ENCODE data around the gene ESPN.

The ESPN gene

DNA sequence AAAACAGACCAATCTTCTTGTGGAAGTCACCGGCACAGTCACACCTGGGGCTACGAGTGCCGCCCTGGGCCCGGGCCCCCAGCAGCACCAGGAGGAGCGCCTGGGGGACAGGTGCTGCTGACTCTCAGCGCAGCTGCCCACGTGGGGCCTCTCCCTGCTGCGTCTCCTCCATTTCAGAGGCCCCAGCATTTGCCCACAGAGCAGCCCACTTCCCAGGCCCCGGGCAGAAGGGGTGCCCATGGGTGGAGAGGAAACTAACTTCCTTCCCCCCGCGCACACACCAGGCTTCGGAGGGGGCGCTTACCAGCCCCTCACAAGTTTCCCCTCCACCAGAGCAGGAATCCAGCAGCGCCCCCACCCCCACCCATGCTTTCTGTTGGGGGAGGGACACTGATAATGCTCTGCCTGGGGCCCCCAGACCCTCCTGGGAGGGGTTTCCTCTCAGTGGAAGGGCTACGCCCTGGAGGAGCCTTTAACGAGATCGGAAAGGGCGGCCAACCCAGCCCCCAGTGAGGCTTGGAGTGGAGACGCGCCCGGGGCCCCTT, 41.0 kb downstream of the ESPN start:
- DNase-seq (peak; percentile 55), ATAC-seq (peak; percentile 32)

DNA sequence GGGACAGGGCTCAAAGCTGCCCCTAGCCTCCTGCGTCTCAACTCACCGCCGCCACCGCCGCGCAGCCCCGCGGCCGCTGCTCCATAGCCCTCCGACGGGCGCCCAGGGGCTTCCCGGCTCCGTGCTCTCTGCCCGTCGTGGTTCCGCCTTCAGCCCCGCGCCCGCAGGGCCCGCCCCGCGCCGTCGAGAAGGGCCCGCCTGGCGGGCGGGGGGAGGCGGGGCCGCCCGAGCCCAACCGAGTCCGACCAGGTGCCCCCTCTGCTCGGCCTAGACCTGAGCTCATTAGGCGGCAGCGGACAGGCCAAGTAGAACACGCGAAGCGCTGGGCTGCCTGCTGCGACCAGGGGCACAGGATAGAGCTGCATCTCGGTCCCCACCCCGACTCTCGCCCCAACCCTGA, 41.4 kb downstream of the ESPN start, which contains the start of gene TNFRSF25:
Gene TNFRSF25, minus strand, starts transcription at position 151 of the 400 bp plus-strand sequence. Its CDS starts 66 bp downstream, at position 85.
- DNase-seq = peak; percentile 74
- ATAC-seq = peak; percentile 73

DNA sequence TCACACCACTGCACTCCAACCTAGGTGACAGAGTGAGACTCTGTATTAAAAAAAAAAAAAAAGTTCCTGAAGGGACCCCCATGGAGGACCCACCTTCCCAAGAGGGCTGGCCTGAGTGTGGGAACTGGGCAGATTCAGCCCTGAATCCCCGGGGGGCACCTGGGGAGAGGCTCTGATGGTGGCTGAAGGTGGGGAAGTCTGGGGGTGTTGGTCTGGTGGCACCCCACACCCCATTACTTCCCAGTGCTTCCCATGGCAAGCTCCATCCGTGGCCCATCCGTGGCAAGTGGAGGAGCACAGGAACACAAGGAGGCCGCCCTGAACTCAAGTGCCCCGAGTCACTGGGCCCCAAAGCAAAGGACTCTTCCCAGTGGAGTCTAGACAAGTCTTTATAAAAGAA, 42.2 kb downstream of the ESPN start:
- DNase-seq (no peak), ATAC-seq (no peak)

DNA sequence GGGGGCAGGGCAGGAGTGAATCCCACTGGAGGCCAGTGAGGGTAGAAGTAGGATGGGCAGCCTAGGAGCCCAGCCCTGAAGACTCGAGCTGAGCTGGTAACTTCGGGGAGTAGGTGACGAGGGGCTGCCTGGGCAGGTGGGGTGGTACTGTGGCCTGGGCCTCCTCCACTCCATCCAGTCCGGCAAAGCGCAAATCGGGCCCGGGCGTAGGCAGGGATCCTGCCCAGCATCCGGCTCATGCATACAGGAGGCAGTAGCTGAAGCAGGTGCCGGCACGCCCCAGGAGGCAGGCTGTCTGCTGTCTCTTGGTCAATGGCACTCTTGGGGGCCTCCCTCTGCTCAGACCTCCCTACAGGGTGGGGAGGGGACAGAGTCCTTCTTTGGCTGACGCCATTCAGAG, 42.6 kb downstream of the ESPN start:
- no peak for DNase-seq
- no peak for ATAC-seq

DNA sequence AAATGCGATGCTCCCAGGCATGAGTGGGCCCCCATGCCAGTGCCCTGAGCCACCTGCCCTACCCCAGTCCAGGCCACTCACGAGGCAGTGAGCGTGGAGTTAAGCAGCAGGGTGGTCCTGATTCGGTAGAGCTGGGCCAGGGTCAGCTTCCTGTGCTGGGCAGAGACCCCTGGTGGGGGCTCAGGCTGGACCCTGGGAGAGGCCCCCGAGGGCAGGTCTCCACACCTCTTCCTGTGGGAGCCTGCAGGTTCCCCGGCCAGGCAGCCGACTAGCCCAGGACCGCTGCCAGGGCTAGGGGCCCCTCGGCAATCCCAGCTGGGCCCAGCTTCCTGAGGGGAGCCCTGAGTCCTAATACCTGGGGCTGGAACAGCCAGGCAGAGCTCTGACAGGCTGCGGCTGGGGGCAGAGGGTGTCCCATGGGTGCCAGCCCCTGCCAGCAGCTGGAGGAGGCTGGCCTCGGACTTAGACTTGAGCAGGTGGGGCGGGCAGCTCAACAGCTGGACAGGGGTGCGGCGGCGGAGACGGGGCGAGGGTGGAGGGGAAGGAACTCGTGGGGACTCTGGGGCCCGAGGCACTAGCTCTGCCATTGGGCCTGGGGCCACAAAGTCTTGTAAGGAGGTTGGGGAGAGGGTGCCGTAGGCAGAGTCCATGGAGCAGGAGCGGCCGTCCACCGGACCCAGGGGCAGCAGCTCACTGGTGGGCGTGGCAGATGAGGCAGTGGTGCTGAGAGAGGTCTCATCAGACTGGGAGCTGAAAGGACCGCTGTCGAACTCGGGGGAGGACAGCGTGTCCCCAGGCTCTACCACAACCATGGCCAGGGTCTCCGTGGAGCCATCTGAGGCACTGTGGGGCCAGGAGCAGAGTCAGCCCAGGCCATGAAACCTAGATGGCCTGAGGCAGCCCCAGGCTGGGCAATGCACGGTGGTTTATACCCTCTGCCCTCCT, 43.4 kb downstream of the ESPN start:
- no peak for DNase-seq
- ATAC-seq = no peak

DNA sequence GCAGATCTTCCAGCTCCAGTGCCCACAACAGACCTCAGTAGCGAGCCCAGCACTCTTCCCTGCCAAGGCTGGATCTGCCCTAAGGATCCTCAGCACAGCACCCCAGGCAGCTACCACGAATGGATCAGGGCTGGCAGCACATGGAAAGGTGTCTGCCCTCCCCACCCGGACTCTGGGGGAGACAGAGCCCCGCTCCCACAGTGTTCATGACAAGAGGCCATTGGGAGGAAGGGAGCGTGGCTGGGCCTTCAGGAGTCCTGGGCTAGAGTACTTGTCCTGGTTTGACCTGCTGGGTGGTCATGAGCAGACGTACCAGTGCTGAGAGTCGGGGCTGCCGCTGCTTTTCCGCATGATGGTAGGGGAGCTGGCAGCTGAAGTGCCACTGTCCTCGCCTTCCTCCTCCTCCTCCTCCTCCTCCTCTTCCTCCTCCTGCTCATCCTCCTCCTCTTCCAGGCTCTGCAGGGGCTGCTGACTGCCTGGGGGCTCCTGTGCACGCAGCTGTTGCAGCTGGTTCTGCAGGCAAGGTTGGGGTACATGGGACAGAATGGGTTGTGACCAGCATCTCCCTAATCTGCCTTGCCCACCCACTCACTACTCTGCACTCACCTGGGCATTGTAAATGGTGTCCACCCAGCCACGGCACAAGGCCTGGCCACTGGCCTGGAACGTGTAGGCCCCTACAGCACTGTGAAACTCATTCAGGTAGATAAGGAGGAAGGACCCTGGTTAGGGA, 44.3 kb downstream of the ESPN start:
- ATAC-seq = no peak
- DNase-seq = no peak

DNA sequence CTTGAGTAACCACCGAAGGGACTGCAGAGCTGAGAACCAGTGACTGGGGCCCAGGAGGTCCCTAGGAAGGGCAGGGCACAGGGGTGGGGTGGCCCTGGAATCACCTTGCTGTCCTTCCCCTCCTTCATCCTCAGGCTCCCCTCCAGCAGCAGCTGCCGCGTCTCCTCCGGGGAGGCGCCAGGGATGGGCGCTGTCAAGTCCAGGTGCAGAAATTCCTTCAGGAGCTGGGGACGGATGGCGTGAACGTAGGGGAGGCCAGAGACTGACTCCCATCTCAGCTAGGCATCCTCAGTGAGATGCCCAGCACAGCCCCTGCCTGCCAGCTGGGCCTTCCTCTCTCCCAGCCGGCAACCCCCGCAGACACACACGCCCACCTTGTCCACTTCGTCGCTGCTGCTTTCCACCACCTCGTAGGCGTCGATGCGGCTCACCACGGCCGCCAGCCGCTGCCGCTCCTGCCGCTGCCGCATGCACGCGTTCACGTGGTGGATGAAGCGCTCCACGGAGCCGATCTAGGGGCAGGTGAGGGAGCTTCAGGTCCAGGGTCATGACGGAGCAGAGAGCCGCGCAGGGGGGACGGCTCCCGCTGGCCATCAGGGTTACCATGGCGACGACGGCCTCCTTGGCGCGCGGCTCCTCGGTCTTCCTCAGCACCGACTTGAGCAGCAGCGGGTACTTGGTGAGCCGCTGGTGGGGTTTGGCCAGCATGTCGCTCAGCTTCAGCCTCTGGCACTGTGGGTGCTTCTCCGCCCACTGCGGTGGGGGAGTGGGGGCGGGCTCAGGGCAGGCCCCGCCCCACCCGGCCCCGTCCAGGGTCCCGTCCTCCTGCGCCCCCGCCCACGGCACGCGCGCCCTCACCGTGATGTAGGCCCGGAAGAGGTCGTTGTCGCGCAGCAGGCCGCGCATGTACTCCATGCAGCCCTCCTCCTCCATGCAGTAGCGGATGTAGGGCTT, 45.8 kb downstream of the ESPN start:
- ATAC-seq (no peak), DNase-seq (no peak)

DNA sequence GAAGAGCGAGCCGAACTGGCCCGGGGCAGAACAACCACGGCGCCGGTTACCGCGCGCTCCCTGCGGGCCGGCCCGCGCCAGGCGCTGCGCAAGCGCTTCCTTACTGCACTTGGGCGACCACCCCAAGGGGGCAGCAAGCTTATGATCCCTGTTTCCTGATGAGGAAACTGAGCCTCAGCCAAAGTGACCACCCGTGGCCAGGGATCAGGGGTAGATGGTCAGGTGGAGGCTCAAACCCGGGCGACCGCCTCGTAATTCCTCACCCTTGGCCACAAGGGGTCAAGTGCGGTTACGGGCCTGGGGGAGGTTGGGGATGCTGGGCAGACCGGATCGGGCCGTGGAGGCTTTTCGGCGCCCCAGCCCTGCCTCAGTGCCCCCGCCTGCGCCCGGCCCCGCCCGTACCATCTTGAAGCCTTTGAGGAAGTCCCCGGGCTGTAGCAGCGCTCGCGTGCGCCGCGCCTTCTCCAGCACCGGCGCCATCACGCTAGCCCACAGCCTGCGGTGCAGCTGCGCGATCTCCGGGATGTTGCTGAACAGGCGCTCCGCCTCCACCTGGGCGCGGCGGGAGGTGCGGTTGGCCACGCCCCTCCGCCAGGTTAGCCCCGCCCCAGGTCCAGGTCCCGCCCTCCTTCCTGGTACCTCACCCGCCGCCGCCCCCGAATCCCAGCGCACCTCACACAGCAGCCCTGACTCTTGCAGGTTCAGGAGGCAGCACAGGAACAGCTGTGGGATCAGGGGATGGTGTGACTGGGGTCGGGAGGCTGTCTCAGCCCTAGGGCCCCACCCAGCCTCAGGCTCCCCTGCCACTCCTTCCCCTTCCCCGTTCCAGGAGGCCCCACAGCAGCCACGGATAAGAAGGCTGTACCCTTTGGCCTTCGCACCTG, 46.8 kb downstream of the ESPN start:
- ATAC-seq (no peak), DNase-seq (no peak)

DNA sequence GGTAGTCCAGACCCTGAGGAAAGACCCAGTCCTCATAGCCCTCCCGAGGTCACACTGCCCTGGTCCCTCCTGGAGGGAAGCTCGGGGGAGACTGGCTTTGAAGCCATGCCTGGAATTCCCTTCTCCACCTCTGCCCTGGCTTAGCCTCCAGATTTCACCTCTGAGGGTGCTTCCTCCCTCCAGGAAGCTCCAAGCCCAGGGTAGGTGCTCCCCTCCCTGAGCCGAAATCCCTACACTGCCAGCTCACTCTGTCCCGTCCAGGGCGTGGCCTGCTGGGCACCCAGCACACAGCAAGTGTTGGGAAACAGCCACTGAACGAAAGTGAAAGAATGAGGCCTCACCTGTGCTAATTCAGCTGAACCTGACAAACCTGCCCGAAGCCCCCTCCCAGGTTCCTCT, 47.4 kb downstream of the ESPN start:
- DNase-seq (no peak), ATAC-seq (no peak)

DNA sequence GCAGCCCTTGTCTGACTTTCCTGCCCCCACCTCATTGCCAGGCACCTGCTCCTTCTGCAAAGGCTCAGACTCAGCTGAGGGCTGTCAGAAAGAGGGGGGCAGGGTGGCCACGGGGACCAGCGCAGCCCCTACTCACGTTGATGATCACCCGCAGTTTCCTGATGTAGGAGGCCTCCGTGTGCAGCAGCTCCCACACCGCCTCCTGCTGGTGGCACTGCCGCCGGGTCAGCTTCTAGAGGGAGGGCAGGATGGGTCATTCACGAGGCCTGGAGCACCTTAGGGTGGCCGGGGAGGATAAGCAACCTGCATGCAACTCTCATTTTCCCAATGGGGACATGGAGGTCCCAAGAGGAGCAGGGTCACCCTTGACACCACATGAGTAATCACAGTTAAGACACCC, 47.8 kb downstream of the ESPN start:
- no peak for ATAC-seq
- DNase-seq = peak; percentile 56

DNA sequence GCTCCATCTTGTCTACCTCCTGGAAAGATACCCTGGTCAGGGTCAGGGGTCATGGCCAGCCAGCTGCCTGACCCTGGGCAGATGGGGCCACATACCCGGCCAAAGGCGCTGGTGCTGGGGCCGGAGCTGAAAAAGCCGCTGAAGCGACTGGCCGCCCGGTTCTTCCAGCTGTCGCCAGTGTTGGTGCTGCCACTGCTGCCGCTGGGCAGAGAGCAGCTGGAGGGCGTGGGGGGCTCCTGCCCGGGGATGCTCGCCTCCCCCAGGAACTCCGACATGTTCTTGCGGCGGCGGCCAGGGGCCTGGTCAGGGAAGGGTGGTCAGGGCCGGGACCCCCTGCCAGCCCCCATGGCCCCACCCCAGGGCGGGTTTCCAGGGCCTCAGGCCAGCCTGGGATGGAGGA, 48.6 kb downstream of the ESPN start:
- DNase-seq (no peak), ATAC-seq (no peak)

DNA sequence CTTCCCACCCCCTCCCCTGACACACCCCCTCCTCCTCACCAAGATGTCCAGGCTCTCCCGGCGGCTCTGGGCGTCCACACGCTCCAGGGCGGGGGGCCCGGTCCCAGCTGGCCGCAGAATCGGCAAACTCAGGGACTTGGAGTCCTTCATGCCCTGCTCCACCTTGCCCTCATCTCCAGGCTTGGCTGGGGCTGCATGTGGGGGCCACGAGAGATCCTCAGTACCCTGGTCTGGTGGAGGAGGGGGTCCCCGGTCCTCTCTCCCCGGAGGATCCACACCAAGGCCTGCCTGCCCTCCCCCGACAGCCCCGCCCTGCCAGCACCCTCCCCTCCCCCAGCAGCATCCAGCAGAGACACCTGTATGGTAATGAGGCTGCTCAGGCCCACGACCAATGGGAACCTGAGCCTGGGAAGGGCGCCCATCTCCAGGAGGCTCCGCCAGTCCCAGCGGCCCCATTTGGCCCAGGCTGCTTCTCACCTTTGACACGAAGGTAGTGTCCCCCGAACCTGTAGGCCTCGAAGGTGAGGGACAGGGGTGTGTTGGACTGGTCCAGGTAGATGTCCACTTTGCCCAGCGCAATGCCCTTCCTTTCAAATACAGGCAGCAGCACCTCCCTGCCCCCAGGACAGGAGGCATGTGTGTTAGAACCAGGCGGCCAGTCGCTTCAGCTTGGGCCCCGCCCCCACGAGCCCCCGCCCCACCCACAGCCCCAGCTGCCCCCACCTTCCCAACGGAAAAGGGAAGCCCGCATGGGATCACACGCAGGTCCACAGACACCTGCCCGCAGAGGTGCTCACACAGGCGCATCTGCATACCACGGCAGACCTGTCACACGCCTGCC, 49.6 kb downstream of the ESPN start:
- no peak for ATAC-seq
- DNase-seq = no peak

DNA sequence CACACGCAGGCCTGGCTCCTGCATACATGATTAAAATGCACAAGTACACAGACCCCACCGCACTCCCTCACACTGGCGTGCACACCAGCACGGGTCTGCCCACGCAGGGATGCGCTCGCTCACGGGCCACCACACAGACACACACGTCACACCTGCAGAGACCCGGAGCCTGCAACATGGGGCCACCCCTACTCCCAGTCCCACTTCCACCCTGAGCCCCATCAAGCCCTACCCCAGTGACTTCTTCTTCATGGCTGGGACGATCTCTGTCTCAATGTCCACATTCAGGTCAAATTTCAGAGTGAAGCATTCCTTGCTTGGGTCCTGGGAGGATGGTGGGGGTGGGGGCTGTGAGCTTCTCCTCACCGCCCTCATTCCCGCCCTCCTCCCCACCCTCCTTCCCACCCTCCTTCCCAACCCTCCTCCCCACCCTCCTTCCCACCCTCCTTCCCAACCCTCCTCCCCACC, 50.3 kb downstream of the ESPN start:
- ATAC-seq (no peak), DNase-seq (no peak)

DNA sequence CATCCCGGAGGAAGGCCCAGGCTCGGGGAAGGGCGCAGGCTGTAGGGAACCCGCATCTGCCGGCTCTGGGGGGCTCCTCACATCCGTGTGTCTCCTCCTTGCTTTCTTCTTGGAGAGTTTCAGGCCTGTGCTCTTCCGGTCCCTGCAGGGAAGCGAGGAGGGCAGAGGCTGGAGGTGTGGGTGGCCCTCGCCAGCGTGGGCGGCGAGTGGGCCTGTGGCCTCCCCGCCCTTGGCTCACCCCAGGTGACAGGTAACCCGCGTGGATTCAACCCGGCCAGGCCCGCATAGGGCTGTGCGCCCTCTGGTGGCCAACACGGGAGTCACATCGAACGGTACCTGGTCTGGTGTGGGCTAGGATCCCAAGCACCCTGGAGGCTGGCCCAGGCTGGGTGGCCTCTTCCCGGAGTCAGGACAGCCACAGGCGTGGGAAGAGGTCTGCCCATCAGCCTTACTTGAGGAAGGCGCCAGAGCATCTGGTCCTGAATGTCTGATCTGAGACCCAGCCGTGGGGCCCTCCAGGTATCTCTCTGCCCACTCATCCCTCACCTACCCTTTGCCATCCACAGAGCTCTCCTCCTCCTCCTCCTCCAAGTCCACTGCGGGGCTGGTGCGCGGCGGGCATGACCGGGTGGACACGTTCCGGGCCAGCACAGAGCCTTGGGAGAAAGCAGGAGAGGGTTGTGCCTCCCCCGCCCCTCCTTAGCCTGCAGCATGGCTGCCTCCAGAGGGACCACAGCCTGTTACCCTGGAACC, 51.0 kb downstream of the ESPN start:
- peak; percentile 81 for DNase-seq
- peak; percentile 85 for ATAC-seq

DNA sequence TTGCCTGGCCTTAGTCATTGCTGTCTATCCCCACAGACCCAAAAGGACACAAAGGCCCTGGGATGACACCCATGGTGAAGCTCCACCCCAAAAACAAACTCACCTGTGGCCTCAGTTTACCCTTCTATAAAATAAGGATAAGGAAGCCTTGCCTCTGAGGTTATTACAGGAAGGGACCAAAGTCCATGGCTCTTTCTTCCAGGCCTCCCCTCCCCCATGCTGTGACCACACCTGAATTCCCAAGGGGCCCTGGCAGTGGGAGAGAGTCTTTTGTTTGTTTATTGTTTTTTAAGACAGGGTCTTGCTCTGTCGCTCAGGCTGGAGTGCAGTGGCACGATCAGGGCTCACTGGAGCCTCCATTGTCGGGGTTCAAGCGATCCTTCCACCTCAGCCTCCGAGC, 51.9 kb downstream of the ESPN start:
- ATAC-seq (no peak), DNase-seq (no peak)

DNA sequence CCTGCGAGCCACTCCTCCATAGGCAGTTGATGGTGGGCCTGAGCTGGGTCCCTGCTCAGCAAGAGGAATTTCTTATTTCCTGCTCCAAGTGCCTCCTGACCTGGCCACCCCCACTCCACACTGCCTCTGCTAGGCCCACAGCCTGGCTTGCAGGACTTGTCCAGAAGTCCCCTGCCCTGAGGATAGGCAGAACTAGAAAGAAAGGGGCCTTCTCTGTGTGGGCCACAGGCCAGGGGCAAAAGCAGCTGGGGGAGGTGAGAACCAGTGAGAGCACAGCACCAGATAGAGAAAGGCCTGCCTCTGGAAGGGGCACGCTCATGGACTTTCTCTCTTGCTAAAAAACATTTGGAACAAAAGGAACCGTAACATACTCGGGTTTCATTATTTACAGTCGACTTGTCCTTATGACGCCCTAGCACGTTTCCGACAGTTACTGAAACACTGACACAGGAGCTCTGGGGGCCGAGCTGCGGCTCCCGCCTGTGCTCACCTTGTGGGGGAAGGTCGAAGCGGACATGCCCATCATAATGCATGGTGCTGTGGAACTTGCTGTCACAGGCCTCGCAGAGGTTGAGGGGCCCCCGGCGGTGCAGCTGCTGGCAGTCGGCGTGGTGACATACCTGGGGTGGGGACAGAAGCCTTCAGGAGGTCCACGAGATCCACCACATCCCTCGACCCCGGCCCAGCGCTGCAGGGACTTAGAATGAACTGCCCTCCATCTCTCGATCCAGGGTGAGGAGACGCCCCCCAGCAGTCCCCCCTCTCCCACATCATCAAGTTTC, 52.7 kb downstream of the ESPN start:
- ATAC-seq (no peak), DNase-seq (no peak)

DNA sequence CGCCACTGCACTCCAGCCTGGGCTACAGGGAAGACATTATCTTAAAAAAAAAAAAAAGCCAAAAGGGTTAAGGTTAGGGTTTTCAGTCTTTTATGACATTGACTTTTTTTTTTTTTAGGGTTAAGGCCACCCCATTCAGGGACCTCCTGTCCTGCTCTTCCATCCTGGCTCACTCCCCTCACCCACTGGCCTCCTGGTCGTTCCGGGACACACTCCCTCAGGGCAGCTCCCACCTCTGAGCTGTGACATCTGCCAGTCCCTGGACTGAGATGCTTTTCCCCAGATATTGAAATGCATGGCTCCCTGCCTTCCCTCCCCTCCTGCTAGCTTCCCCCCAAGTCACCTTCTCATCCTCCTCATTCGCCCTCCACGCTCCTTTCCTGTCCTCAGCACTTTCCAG, 57.2 kb downstream of the ESPN start:
- DNase-seq (no peak), ATAC-seq (no peak)
